ENCODE data around the gene PUS3.

The PUS3 gene

GRCh38 chr11:125945011-125945796 is 42.2 kb upstream of the PUS3 start:
- no peak for TF ChIP-seq CTCF (conservative IDR thresholded peaks at IDR 0.05; ENCODE audit: control insufficient read depth, insufficient read depth, low read depth, low read length)
- H3K4me3 ChIP-seq (ENCODE audit: control insufficient read depth, low read depth, low read length): no peak overlapping the region
- no peak for DNase-seq (ENCODE audit: low read depth)

- H3K4me3 ChIP-seq (ENCODE audit: control insufficient read depth, low read depth, low read length): no peak overlapping the region
- TF ChIP-seq CTCF (conservative IDR thresholded peaks at IDR 0.05; ENCODE audit: control insufficient read depth, insufficient read depth, low read depth, low read length): no peak
Observed at GRCh38 chr11:125944350-125945010, 41.5 kb upstream of the PUS3 start.

DNA sequence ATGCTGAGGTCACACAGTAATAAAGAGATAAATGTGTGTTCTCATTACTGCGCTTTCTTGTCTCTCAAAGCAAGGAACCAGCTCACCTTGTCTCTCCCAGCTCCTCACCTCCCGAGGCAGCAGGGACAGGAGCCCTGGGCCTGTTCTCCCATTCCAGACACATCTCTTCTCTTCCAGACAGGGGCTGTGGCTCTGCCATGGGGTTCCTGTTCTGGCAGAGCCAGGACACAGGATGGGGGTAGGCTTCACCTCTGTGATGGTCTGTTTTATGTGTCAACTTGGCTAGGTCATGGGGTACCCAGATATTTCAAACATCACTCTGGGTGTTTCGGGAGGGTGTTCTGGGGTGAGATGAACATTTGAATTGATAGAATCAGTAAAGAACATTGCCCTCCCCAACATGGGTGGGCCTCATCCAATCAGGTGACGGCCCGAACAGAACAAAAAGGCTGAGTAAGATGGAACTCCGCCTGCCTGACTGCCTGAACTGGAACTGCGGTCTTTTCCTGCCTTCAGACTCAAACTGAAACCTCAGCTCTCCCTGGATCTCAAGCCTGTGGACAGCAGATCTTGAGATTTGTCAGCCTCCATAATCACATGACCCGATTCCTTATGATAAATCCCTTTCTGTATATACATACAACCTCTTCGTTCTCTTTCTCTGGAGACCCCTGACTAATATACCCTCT is 40.8 kb upstream of the PUS3 start:
- TF ChIP-seq CTCF (conservative IDR thresholded peaks at IDR 0.05; ENCODE audit: control insufficient read depth, insufficient read depth, low read depth, low read length): no peak
- no peak for DNase-seq (ENCODE audit: low read depth)
- no peak overlapping the region for H3K4me3 ChIP-seq (ENCODE audit: control insufficient read depth, low read depth, low read length)

More at GRCh38 chr11:125944350-125945010, 41.5 kb upstream of the PUS3 start:
- DNase-seq (ENCODE audit: low read depth): no peak

- no peak for DNase-seq (ENCODE audit: low read depth)
- TF ChIP-seq CTCF (conservative IDR thresholded peaks at IDR 0.05; ENCODE audit: control insufficient read depth, insufficient read depth, low read depth, low read length): no peak
Observed at GRCh38 chr11:125942771-125943428, 39.9 kb upstream of the PUS3 start.

GRCh38 chr11:125941619-125942611 is 38.9 kb upstream of the PUS3 start:
- peak; percentile 71 for TF ChIP-seq CTCF (conservative IDR thresholded peaks at IDR 0.05; ENCODE audit: control insufficient read depth, insufficient read depth, low read depth, low read length)
- H3K4me3 ChIP-seq (ENCODE audit: control insufficient read depth, low read depth, low read length): no peak overlapping the region
- DNase-seq (ENCODE audit: low read depth): peak; percentile 31

More at GRCh38 chr11:125942771-125943428, 39.9 kb upstream of the PUS3 start:
- H3K4me3 ChIP-seq (ENCODE audit: control insufficient read depth, low read depth, low read length): no peak overlapping the region

Measured in fibroblast of mammary gland (primary cell).